GM19468 (cell line): ENCODE results near the gene ITK.
"Not testable (repeated sequence)": the region's sequence is repeated elsewhere in the genome, so short reads cannot be mapped to it uniquely, and the experiment has no call there.

Experiments used
- ATAC-seq: cut with Tn5 transposase; IDR thresholded peaks from one replicate; pipeline ENCODE4 v1.9.1; 2021; ENCODE audit warnings: mild to moderate bottlenecking, moderate library complexity, moderate number of reproducible peaks; ENCODE audit not compliant: unreplicated experiment; ENCODE audit errors: extremely low read depth

Gene ITK

GRCh38 chr5:157201857-157202256 is 21.2 kb downstream of the ITK start:
- ATAC-seq: no peak

GRCh38 chr5:157203417-157203816 is 22.8 kb downstream of the ITK start:
- ATAC-seq: no peak

GRCh38 chr5:157204765-157205164 is 24.1 kb downstream of the ITK start:
- ATAC-seq: no peak

GRCh38 chr5:157205708-157206107 is 25.1 kb downstream of the ITK start:
- ATAC-seq: no peak

GRCh38 chr5:157210652-157211051 is 30.0 kb downstream of the ITK start:
- ATAC-seq: not testable (repeated sequence)

- ATAC-seq: no peak
Measured at GRCh38 chr5:157212307-157212706, 31.7 kb downstream of the ITK start.

- no peak for ATAC-seq
Measured at GRCh38 chr5:157213527-157214243, 33.0 kb downstream of the ITK start.

- ATAC-seq: no peak
Measured at GRCh38 chr5:157214415-157214814, 33.8 kb downstream of the ITK start.

- ATAC-seq: no peak
Measured at GRCh38 chr5:157214861-157215513, 34.3 kb downstream of the ITK start.

- no peak for ATAC-seq
Measured at GRCh38 chr5:157215514-157216167, 35.0 kb downstream of the ITK start.

- no peak for ATAC-seq
Measured at GRCh38 chr5:157216391-157217142, 35.9 kb downstream of the ITK start.

GRCh38 chr5:157217289-157218024 is 36.8 kb downstream of the ITK start:
- no peak for ATAC-seq

- ATAC-seq: peak; percentile 22
Measured at GRCh38 chr5:157219491-157220271, 39.0 kb downstream of the ITK start.

- no peak for ATAC-seq
Measured at GRCh38 chr5:157221959-157222358, 41.3 kb downstream of the ITK start.

GRCh38 chr5:157222506-157223230 is 42.0 kb downstream of the ITK start:
- ATAC-seq: no peak

GRCh38 chr5:157225469-157226422 is 45.1 kb downstream of the ITK start:
- no peak for ATAC-seq

GRCh38 chr5:157230610-157231009 is 50.0 kb downstream of the ITK start:
- no peak for ATAC-seq

- ATAC-seq: no peak
Measured at GRCh38 chr5:157232706-157233105, 52.1 kb downstream of the ITK start.
